ENCODE results near the gene NDUFA8. TPM values are rescaled to one million over a fixed set of nuclear protein-coding genes. Genes with fewer than 3 reads are reported as not detected.

Gene NDUFA8
- total RNA-seq, 2 donors from 2014 or later = 11.9 to 16.9 TPM

GRCh38 chr9:122192261-122192875, 32.8 kb upstream of the NDUFA8 start:
- Histone ChIP-seq H3K9me3 (no peaks in the 10 kb centered on the region), H3K4me3 (no peak overlapping the region), H3K36me3 (replicated peaks in 1 of 2; ENCODE audit: insufficient read depth in 1 of 2, low read depth in 2 of 2) (no peaks in the 10 kb centered on the region), H3K27ac (no peak overlapping the region), H3K27me3 (no peaks in the 10 kb centered on the region), H3K4me1 (no peaks in the 10 kb centered on the region)
- TF ChIP-seq POLR2A (IDR thresholded peaks at IDR 0.05) (no peak), CTCF (IDR thresholded peaks at IDR 0.05) (no peak)
- DNase-seq = no peak
- no peak for ATAC-seq
- WGBS, 2 donors = 56 to 81% methylated on average over 5 of the region's 5 CpGs
- intact Hi-C loops (cut with DNase I) = no loop called here

GRCh38 chr9:122191584-122191983, 32.0 kb upstream of the NDUFA8 start:
- DNase-seq = no peak
- no peak for ATAC-seq
- WGBS, 2 donors = 66 to 70% methylated on average over 10 to 11 of the region's 11 CpGs
- Histone ChIP-seq H3K4me1 (no peaks in the 10 kb centered on the region), H3K27ac (no peak overlapping the region), H3K27me3 (no peaks in the 10 kb centered on the region), H3K9me3 (no peaks in the 10 kb centered on the region), H3K4me3 (no peak overlapping the region), H3K36me3 (replicated peaks in 1 of 2; ENCODE audit: insufficient read depth in 1 of 2, low read depth in 2 of 2) (no peaks in the 10 kb centered on the region)
- intact Hi-C loops (cut with DNase I) = no loop called here
- no peak for TF ChIP-seq CTCF (IDR thresholded peaks at IDR 0.05)
- TF ChIP-seq POLR2A (IDR thresholded peaks at IDR 0.05) = no peak

- H3K4me3 ChIP-seq = no peak overlapping the region
- ATAC-seq (no peak), DNase-seq (peak in 1 of 4 donors; percentile 6)
- TF ChIP-seq CTCF (IDR thresholded peaks at IDR 0.05) = no peak
- no peak for TF ChIP-seq POLR2A (IDR thresholded peaks at IDR 0.05)
- intact Hi-C loops (cut with DNase I) = no loop called here
- H3K4me1 ChIP-seq = no peaks in the 10 kb centered on the region
- no peaks in the 10 kb centered on the region for H3K27me3 ChIP-seq
- no peaks in the 10 kb centered on the region for H3K36me3 ChIP-seq (replicated peaks in 1 of 2; ENCODE audit: insufficient read depth in 1 of 2, low read depth in 2 of 2)
- no peak overlapping the region for H3K27ac ChIP-seq
- H3K9me3 ChIP-seq = no peaks in the 10 kb centered on the region
- WGBS, 2 donors = 69 to 79% methylated on average over 9 to 12 of the region's 12 CpGs
These were observed 31.2 kb upstream of the NDUFA8 start for GRCh38 chr9:122190597-122191381.

GRCh38 chr9:122188369-122188768, 28.8 kb upstream of the NDUFA8 start:
- H3K36me3 ChIP-seq (replicated peaks in 1 of 2; ENCODE audit: insufficient read depth in 1 of 2, low read depth in 2 of 2) = no peaks in the 10 kb centered on the region
- no peaks in the 10 kb centered on the region for H3K9me3 ChIP-seq
- H3K4me3 ChIP-seq = no peak overlapping the region
- no peak overlapping the region for H3K27ac ChIP-seq
- no peak for TF ChIP-seq POLR2A (IDR thresholded peaks at IDR 0.05)
- no peak for DNase-seq
- 36 to 85% methylated on average over 2 to 6 of the region's 6 CpGs for WGBS, 2 donors
- no peaks in the 10 kb centered on the region for H3K27me3 ChIP-seq
- intact Hi-C loops (cut with DNase I) = no loop called here
- H3K4me1 ChIP-seq = no peaks in the 10 kb centered on the region
- ATAC-seq = no peak

- Histone ChIP-seq H3K27ac (no peak overlapping the region), H3K9me3 (no peaks in the 10 kb centered on the region), H3K4me1 (no peaks in the 10 kb centered on the region), H3K27me3 (no peaks in the 10 kb centered on the region), H3K36me3 (replicated peaks in 1 of 2; ENCODE audit: insufficient read depth in 1 of 2, low read depth in 2 of 2) (no peaks in the 10 kb centered on the region), H3K4me3 (no peak overlapping the region)
- no peak for DNase-seq
- no peak for ATAC-seq
- intact Hi-C loops (cut with DNase I) = no loop called here
- WGBS, 2 donors = 81 to 86% methylated on average over 8 of the region's 8 CpGs
- TF ChIP-seq CTCF (IDR thresholded peaks at IDR 0.05) = no peak
- no peak for TF ChIP-seq POLR2A (IDR thresholded peaks at IDR 0.05)
These were observed 27.3 kb upstream of the NDUFA8 start for GRCh38 chr9:122186777-122187470.
